Stimulated activated naive CD4-positive, alpha-beta T cell treated with Interleukin-2 at 50 U/mL for 16 hours (primary cell): ENCODE data around the gene TNNI3.
"Not testable (repeated sequence)": the region's sequence is repeated elsewhere in the genome, so short reads cannot be mapped to it uniquely, and the experiment has no call there.

ENCODE experiments used
- DNase-seq: peaks from one replicate; lab custom pipeline; 2025; lab: John Stamatoyannopoulos, UW

TNNI3 gene

GRCh38 chr19:55157064-55157908, at the start of gene TNNI3:
TSS of gene TNNI3 (minus strand) at chr19:55157732. CDS start at chr19:55157589, 143 bp downstream.
- DNase-seq, result no peak

DNA sequence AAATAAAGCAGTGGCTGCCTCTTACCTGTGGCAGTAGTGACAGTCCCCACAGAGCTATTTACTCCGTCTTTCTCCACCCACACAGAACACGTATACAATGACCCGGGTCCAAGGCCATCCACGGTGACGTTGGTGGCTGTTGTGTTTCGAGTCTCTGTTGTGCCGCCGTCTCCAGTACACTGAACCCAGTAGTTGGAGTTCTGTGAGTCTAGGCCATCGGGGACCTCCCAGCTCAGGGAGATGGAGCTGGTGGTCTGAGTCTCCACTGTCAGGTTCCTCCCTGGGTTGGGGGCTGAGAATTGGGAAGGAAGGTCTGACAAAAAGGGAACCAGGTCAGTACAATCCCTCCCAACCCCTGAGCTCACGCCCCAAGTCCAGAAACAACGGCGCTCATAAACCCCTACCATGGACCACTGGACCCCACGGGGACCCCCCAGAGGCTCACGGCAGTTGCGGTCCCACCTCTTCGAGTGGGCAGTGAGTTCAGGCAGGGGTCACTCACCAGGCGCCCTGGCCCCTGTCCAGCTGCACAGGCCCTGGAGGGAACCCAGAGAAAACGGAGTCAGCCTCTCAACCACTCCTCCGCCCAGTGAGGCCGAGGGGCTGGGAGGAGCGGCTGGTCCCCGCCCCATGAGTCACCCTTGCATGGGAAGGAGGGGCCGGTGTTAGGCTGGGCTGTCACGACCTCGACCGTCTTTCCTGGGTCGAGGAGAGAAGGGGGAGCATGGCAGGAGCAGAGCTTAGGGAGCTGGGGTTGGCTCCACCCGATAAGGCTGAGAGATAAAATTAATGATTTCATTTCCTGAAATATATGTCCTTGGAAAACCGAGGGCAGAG, 49.4 kb upstream of the TNNI3 start:
- DNase-seq, result peak; percentile 29

GRCh38 chr19:55202199-55202598, 44.7 kb upstream of the TNNI3 start:
- DNase-seq, result not testable (repeated sequence)

- no peak for DNase-seq
Observed at GRCh38 chr19:55199620-55200204, 42.2 kb upstream of the TNNI3 start.

DNA sequence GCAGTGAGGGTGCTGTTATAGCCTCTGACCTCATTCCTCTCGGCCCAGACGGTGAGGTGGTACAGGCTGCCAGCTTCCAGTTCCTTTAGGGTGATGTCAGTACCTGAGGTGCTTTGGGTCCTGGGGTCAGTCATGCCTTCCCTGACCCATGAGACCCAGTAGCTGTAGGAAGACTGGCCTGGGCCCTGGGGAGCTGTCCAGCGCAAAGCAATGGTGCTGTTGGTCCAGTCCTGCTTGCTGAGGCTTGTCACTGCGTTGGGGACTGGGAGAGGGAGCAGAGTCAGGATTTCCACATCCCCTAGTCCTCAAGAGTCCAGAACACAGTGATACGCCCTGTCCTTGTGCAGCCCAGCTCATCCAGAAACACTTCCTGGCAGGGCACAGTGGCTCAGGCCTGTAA, 41.1 kb upstream of the TNNI3 start:
- no peak for DNase-seq

- DNase-seq, result no peak
Observed at GRCh38 chr19:55197528-55197927, 40.0 kb upstream of the TNNI3 start.

DNA sequence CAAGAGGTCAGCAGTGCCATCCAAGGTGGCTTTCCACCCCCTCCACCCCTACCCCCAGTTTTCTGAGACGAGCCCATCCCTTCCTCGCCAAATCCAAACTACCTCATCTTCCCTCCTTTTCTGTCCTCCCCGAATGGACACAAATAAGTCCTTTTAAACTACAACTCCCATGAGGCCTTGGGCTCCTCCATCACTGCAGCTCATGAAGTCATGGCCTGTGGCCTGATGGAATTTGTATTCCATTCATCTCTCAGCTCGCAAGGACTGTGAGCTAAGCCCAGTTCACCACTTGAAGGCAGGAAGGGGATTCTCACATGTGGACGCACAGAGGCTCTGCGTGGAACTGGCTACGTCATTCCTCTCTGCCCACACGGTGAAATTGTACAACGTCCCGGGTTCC, 39.3 kb upstream of the TNNI3 start:
- DNase-seq, result no peak

DNA sequence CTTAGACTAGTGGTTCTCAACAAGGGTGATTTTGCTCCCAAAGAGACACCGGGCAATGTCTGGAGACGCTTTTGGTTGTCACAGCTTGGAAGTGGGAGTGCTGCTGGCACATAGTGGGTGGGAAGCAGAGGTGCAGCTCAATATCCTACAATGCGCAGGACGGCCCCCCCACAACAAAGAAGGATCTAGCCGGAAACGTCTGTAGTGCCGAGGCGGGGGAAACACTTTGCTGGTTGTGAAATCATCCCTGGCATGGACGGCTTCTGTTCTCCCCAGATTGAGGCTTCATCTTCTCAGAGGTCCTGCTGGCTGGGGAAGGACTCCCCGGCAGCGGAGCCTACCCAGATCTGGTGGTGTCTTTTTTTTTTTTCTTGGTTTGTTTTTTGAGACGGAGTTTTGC, 35.9 kb upstream of the TNNI3 start:
- DNase-seq, result no peak

DNA sequence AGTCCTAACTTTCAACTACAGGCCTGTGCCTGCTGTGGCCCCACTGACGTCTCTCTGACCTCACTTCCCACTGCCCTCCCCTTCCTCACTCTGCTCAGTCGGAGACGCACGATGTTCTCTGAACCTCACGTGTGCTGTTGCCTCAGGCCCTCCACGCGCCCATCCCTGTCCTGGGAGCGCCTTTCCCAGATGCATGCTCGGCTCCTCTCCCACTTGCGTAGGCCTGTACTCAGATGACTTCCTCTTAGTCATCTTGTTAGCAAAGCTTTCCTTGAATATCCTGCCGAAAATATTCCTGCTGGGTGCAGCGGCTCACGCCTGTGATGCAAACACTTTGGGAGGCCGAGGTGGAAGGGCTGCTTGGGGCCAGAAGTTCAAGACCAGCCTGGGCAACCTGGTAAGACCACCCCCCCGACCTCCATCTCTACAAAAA, 31.9 kb upstream of the TNNI3 start:
- DNase-seq, result no peak

DNA sequence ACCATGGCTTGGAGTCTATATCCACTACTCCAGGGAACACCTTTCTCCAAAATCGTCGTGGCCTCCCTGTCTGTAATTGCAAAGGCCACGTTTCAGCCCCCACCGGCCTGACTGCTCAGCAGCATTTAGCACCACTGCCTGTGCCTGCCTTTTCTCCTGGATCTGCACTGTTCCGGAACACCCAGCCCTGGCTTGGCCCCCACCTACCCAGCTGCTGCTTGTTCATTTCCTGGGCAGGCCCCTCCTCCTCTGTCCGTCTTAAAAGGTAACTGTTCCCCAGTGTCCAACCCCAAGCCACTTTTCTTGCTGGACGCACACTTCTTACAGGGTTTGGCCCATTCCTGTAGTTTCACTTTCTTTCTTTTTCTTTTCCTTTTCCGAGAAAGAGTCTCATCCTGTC, 31.1 kb upstream of the TNNI3 start:
- no peak for DNase-seq

DNA sequence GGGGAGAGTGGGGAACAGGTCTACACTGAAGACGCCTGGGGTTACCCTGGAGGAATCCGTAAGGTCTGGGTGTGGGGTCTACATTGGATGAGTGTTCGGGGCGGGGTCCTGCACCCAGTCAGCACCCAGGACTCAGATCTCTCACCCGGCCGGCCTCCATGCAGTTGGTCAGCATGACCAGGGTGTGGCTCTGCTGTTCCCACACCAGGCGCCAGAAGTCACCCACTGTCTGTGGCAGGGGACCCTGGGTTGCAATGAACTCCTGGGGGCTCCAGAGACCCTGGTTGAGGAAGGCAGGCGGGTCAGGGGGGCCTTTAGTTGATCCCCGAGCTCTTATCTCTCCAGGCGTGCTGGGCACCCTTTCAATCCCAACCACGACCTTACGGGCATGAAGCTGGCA, 28.5 kb upstream of the TNNI3 start:
- no peak for DNase-seq

- no peak for DNase-seq
Observed at GRCh38 chr19:55181740-55182139, 24.2 kb upstream of the TNNI3 start.

DNA sequence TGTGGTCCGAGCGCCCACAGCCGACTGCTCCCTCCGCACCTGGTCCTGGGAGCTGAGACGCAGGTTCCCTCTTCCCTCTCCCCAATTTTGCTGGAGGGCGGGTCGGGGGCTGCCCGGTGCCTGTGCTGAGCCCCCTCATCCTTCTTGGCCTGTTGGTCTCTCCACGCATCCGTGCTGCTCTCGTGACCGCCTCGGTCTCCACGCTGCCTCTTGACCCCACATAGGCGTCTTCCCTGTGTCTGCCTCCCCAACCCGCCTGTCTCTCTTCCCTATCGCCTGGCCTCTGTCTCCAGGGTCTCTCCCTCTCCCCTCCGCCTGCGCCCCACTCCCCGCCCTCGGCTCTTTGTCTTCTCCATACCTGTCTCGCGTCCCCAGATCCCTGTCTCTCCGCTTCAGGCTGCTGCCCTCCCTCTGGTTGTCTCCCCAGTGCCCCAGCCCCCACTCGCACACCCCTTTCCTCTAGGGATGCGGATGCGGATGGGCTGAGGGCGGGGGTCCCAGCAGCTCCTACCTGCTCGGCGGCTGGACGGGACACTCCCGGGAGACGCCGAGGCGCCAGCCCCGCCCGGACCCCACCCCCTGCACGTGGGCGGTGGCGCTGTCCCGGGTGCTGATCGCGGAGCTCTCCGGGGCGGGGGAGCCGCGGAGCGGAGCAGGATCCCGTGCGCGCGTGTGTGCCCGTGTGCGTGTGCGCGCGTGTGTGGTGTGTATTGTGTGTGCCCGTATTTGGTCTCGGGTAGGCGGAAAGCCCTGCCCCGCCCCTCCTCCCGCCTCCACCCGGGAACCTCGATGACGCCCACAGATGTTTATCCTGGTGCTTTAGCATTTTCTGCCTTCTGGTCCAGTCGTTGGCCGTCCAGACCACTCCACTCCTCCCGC, 22.3 kb upstream of the TNNI3 start, which contains the start of gene SYT5:
TSS of gene SYT5 (minus strand) at position 684 of the 879 bp plus-strand sequence. CDS start 1,248 bp downstream, outside the sequence.
- DNase-seq, result peak; percentile 51

DNA sequence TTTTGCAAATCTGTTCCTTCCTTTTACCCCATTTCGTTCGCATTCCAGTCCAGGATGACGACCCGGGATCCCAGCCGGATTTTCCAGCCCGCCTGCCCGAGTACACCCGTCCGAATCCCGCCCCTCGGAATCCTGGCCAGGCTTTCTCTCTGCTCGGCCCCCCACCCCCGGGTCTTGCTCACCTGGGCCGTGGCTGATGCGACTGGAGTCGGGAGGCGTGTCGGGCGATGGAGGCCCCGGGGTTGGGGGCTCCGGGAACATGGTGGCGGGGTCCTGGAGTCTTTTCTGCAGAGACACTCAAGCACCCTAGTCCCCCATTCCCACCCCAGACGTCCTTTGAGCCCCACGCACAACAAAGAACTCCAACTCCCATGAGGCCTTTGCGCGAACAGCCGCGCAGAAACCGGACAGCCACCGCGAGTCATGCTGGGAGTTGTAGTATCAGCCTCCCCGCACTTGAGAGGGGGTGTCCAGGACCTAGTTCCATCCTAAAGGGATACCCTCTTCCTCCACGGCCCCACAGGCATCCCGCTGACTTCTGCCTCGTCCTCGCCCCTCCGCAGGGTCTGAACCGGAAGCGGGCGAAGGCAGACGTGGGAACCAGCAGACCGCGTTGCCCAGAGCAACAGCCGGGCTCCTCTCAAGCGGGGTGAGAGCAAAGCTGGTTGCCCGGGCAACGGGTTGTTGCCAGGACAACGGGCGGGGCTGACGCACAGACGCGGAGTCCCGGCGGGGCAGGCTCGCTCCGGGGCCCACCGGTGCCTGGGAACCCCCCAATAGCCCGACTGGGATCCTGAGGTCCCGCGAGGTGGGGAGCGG, 21.5 kb upstream of the TNNI3 start:
- peak; percentile 86 for DNase-seq

- no peak for DNase-seq
Observed at GRCh38 chr19:55176076-55176475, 18.5 kb upstream of the TNNI3 start.

DNA sequence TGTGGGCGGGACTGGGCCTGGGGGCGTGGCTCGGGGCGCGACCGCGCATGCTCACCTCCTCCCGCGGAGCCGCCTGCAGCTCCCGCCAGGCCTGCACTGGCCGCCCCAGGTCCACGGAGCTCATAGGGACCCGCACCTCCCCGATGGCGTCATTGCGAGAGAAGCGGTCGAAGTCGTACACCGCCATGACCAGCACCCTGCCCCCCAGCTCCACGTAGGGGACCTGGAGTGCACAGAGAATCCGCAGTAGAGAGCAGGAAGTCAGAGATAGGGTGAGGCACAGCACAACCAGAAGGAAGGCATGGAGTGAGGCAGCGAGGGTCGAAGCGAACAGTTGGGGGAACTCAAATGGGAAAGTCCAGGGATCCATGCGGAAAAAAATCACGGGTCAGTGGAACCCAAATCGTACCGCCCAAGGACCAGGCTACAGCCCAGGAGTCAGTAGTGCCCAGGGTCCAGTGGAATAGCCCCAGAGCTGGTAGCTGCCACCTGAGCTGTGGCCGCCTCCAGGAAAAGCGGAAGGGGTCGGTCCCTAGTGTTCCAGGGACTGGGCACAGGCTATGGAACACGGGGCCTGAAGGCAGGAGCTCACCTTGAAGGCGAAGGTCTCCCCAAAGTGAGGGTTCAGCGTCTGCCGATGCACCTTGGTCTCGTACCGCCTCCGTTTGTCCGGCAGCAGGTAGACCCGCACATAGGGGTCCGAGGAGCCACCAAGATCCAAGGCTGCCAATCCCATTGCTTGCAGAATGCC, 17.8 kb upstream of the TNNI3 start:
- no peak for DNase-seq

GRCh38 chr19:55174425-55175116, 17.0 kb upstream of the TNNI3 start:
- DNase-seq, result no peak

DNA sequence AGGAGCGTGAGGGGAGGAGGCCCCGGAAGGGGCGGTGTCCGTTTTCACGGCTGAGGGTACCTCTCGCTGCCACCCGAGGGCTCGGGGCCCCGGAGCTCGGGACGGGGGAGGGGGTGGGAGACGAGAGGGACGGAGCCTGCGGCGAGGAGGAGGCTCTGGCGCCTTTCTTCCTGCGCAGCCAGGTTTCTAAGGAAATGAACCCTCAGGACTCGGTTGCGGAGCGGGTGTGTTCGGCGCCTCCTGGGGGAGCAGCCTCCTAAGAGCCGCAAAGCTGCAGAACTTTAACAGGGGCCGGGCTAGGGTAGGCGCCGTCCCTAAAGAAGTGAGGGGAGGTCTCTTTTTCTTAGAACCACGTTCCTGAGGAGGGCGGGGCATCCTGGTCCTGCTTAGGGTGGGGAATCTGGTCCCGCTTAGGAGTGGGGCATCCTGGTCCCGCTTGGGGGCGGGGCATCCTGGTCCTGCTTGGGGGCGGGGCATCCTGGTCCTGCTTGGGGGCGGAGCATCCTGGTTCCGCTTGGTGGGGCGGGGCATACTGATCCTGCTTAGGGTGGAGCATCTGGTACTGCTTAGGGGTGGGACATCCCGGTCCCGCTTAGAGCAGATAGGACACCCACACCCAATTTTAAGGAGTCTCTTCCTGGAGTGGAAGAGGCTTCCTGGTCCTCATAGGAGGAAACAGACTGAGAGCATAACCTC, 16.3 kb upstream of the TNNI3 start:
- DNase-seq, result no peak
